Osteoblast (primary cell): Measurements from ENCODE around the gene RFX6. TPM values are rescaled to one million over a fixed set of nuclear protein-coding genes. Genes with fewer than 3 reads are reported as not detected.

ENCODE experiments used
- DNase-seq: peaks from one replicate; pipeline ENCODE4 v3.0.0; 2011; ENCODE audit warnings: low spot score, mixed read lengths; ENCODE audit not compliant: insufficient read length; ENCODE audit errors: missing footprints
- H2AFZ ChIP-seq: 2 replicates; pipeline ENCODE4 v1.6.0; 2011; ENCODE audit warnings: mild to moderate bottlenecking, low read length
- H3K27ac ChIP-seq: 2 replicates; pipeline ENCODE4 v1.5.1; 2011; ENCODE audit warnings: mild to moderate bottlenecking, low read depth, low read length, moderate library complexity
- H3K27me3 ChIP-seq: 2 replicates; pipeline ENCODE4 v1.6.0; 2012; ENCODE audit warnings: mild to moderate bottlenecking, control low read depth, inconsistent platforms, low read length, moderate library complexity; ENCODE audit not compliant: insufficient read depth
- H3K36me3 ChIP-seq: 2 replicates; pipeline ENCODE4 v1.5.1; 2011; ENCODE audit warnings: mild to moderate bottlenecking, low read length, control low read depth, moderate library complexity; ENCODE audit not compliant: insufficient read depth
- H3K4me1 ChIP-seq: 2 replicates; pipeline ENCODE4 v1.5.1; 2011; ENCODE audit warnings: mild to moderate bottlenecking, low read length, control low read depth, moderate library complexity; ENCODE audit not compliant: insufficient read depth
- H3K4me2 ChIP-seq: 2 replicates; pipeline ENCODE4 v1.6.0; 2011; ENCODE audit warnings: mild to moderate bottlenecking, low read length; ENCODE audit not compliant: insufficient read depth
- H3K4me3 ChIP-seq: fragments of 200-600 bp; sonication (generic); 3 replicates; pipeline ENCODE4 v1.5.1; 2012; ENCODE audit warnings: mild to moderate bottlenecking, low read length, inconsistent platforms; ENCODE audit not compliant: insufficient read depth
- H3K79me2 ChIP-seq: 2 replicates; pipeline ENCODE4 v1.6.0; 2012; ENCODE audit warnings: mild to moderate bottlenecking, low read length, control low read depth, inconsistent platforms; ENCODE audit not compliant: insufficient read depth
- H3K9me3 ChIP-seq: 2 replicates; pipeline ENCODE4 v1.5.1; 2011; ENCODE audit warnings: low read depth, low read length, control low read depth
- H4K20me1 ChIP-seq: 2 replicates; pipeline ENCODE4 v1.6.0; 2012; ENCODE audit warnings: mild to moderate bottlenecking, low read length, control low read depth; ENCODE audit not compliant: insufficient read depth
- total RNA-seq: library from RNA; depleted of rRNA; stranded (reverse); fragments of >200 nt; gene quantifications from 2 replicates; pipeline ENCODE4 v1.2.3, GENCODE V29; 2012
- TF ChIP-seq, protein P1 (sequence below): IDR thresholded peaks from 2 replicates; pipeline ENCODE4 v1.5.1; 2011; ENCODE audit warnings: mild to moderate bottlenecking, low read depth, low read length, moderate library complexity; ENCODE audit errors: extremely low read depth

RFX6 gene
- total RNA-seq, 1 donor, result not detected

DNA sequence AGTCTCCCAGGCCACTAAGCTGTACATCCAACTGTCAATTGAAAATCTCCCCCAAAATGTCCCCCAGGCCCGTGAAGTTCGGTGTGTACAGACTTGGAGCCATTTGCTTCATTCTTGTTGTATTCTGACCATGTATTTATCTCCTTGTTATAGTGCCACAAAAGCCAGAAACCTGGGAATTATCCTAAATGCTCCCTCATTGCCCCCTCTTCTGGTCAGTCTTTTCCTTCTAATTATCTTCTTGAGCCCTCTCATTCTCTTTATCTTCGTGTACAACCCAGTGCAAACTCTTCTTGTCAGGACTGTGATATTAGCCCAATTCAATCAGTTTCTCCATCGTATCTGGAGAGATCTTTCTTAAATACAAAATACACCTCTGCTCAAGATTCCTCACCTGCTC is 64.7 kb downstream of the RFX6 start:
- Histone ChIP-seq H3K4me3 (no peak overlapping the region), H2AFZ (no peak overlapping the region), H4K20me1 (no peaks in the 10 kb centered on the region), H3K36me3 (no peaks in the 10 kb centered on the region), H3K27ac (no peak overlapping the region), H3K27me3 (no peaks in the 10 kb centered on the region), H3K9me3 (no peaks in the 10 kb centered on the region), H3K4me1 (no peaks in the 10 kb centered on the region), H3K79me2 (no peaks in the 10 kb centered on the region), H3K4me2 (no peak overlapping the region)
- DNase-seq, result no peak
- TF ChIP-seq, protein P1, sequence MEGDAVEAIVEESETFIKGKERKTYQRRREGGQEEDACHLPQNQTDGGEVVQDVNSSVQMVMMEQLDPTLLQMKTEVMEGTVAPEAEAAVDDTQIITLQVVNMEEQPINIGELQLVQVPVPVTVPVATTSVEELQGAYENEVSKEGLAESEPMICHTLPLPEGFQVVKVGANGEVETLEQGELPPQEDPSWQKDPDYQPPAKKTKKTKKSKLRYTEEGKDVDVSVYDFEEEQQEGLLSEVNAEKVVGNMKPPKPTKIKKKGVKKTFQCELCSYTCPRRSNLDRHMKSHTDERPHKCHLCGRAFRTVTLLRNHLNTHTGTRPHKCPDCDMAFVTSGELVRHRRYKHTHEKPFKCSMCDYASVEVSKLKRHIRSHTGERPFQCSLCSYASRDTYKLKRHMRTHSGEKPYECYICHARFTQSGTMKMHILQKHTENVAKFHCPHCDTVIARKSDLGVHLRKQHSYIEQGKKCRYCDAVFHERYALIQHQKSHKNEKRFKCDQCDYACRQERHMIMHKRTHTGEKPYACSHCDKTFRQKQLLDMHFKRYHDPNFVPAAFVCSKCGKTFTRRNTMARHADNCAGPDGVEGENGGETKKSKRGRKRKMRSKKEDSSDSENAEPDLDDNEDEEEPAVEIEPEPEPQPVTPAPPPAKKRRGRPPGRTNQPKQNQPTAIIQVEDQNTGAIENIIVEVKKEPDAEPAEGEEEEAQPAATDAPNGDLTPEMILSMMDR, result peak; percentile 6

DNA sequence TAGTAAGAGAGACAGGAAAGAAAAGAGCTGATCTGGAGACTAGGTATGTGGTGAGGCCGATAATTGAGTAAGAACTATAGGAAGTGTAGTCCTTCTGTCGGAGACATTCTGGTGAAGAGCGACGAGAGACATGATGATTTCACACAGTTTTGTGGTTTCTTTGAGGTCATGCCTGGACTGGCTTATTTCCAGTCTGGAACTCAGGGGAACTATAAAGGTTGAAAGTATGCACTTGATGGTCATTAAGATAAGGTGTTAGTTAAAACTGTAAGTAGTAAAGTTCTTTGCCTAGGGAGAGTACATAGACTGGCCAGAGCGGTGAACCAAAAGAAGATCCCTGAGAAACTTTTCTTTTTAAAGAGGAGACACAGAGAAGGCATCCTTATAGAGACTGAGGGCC is 68.8 kb downstream of the RFX6 start:
- no peak overlapping the region for H3K4me2 ChIP-seq
- no peak for DNase-seq
- no peak overlapping the region for H3K4me3 ChIP-seq
- TF ChIP-seq, protein P1, result no peak
- H3K27ac ChIP-seq, result no peak overlapping the region
- H3K9me3 ChIP-seq, result no peaks in the 10 kb centered on the region
- no peaks in the 10 kb centered on the region for H3K36me3 ChIP-seq
- no peak overlapping the region for H2AFZ ChIP-seq
- no peaks in the 10 kb centered on the region for H3K27me3 ChIP-seq
- H3K4me1 ChIP-seq, result no peaks in the 10 kb centered on the region
- H3K79me2 ChIP-seq, result no peaks in the 10 kb centered on the region
- H4K20me1 ChIP-seq, result no peaks in the 10 kb centered on the region

DNA sequence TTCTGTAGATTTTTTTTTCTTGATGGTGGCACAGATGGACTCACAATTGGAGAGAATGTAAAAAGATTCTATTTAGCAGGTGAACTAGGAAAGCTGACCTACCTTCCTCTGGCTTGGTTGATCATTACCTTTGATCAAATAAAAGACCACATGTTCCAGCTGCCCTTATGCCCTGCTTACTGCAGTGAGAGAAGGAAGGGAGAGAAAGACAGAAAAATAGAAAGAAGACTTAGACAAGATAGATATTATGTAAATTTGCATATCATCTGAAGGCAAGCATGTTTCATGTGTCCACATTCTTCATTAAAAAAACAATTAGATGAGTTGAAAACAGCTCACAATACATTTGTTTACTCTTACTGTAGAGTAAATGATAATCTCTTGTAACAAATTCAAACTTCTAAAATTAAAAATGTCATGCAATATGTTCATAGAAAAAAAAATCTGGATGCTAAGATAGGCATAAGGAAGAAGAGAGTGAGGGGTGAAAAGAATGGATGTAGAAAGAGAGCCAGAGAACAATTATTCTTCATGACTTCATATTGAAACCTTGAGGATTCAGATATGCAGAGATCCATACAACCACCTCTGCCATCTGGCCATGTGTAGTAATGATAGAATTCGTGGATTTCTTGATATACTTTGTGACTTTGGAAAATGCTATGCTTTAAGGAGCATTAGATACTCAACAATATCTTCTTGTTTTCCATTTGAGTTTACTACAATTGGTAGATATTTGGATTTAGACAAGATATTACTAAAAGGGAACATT is 71.7 kb downstream of the RFX6 start:
- no peaks in the 10 kb centered on the region for H3K79me2 ChIP-seq
- no peak for DNase-seq
- H4K20me1 ChIP-seq, result no peaks in the 10 kb centered on the region
- TF ChIP-seq, protein P1, result no peak
- no peak overlapping the region for H3K27ac ChIP-seq
- no peaks in the 10 kb centered on the region for H3K9me3 ChIP-seq
- no peaks in the 10 kb centered on the region for H3K27me3 ChIP-seq
- no peak overlapping the region for H3K4me2 ChIP-seq
- H3K4me1 ChIP-seq, result no peaks in the 10 kb centered on the region
- H2AFZ ChIP-seq, result no peak overlapping the region
- H3K4me3 ChIP-seq, result no peak overlapping the region
- no peaks in the 10 kb centered on the region for H3K36me3 ChIP-seq

DNA sequence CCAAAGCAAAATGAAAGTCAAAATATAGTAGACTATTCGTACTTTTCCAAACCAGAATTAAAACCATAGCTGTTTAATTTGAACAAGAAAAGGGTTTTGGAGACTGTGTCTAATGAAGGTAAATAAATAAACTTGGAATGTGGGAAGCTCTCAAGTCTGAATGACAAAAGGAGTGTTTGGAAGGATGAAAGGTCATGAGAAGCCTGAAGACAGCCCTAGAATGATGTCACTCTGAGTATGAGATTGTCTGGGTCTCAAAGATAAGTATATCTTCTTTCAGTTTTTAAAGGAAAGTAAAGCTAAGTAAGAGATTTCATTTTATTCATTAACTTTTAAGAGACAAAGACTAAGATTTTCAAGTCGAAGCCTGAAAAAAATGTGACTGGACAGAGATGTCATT is 72.9 kb downstream of the RFX6 start:
- H2AFZ ChIP-seq, result no peak overlapping the region
- no peak for DNase-seq
- H3K4me1 ChIP-seq, result no peaks in the 10 kb centered on the region
- H3K4me3 ChIP-seq, result no peak overlapping the region
- H3K4me2 ChIP-seq, result no peak overlapping the region
- no peaks in the 10 kb centered on the region for H3K9me3 ChIP-seq
- TF ChIP-seq, protein P1, result no peak
- H3K27me3 ChIP-seq, result no peaks in the 10 kb centered on the region
- no peaks in the 10 kb centered on the region for H4K20me1 ChIP-seq
- no peaks in the 10 kb centered on the region for H3K36me3 ChIP-seq
- H3K79me2 ChIP-seq, result no peaks in the 10 kb centered on the region
- no peak overlapping the region for H3K27ac ChIP-seq
